Stimulated activated CD8-positive, alpha-beta memory T cell treated with anti-CD3 and anti-CD28 coated beads, Interleukin-12 subunit alpha, Interleukin-12 subunit beta, amount 100 ng/mL, for 1 hour (primary cell): ENCODE measurements around the gene TMEM59L.

ENCODE experiments used
- DNase-seq: peaks from one replicate; pipeline ENCODE4 v3.0.0-alpha.2; 2020; ENCODE audit warnings: low read depth

TMEM59L gene

DNA sequence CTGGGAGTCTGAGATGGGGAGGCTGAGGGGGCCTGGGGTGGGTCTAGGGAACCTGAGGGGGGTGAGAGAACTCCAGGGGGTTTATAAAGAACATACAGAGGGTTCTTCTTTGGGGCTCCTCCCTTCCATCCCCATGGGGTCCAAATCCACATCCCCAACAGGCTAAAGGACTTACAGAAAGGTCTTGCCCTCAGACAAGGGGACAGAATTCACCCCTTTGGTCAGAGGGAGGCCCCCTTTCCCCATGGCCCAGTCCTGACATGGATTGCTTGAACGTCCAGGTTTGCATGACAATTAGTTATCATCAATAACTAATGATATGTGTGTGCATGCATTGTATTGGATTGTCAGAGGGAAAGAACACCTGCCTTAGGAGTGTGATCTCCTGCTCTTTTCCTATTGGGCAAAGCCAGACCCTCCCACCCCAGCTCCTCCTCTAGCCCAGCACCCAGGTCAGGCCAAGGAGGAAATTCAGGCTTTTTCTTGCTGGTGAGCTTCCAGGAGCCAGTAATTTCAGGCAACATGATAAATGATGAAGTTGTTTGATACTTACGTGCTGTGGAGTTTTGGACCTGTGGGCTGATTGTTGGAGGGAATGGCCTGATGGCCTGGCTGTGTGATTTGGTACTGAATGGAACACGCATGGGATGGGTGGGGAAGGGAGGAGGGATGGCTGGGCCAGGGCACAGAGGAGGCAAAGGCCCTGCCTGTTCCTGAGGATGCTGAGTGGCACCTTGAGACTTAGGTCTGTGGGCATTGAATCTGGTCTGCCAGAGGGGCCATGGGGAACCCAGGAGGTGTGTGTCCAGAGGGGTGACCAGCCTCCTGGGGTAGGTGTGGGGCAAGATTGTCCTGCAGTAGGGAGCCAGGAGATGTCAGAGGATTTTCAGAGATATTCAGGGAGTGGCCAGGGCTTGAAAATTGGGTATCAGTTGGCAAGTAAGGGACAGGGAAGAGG, 25.3 kb downstream of the TMEM59L start:
- no peak for DNase-seq

- no peak for DNase-seq
Observed at GRCh38 chr19:18639706-18640243, 27.1 kb downstream of the TMEM59L start.

GRCh38 chr19:18644196-18645034, 31.7 kb downstream of the TMEM59L start:
- DNase-seq = no peak

DNA sequence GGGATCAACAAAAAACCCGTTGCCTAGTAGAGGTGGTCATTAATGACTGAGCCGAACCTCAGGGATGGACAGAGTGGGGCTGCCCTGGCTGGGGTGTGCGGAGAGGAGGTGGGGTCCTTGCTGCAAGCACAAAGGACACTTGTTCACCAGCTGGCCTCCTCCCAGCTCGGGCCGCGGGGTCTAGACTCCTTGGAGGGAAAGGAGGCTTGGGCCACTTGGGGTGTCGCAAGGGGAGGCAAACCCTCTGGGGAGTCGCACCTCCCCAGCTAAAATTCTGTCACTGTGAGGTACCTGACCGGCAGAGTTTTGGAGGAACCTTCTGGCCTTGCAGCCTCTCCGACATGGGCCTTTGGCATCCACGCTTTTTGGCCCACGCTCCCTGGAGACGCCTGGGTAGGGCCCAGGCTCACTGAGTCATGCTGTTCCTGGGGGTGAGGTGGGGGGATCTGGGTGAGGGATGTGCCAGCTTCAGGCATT, 32.4 kb downstream of the TMEM59L start:
- DNase-seq = no peak

- DNase-seq = no peak
Observed at GRCh38 chr19:18646535-18647370, 34.1 kb downstream of the TMEM59L start.

DNA sequence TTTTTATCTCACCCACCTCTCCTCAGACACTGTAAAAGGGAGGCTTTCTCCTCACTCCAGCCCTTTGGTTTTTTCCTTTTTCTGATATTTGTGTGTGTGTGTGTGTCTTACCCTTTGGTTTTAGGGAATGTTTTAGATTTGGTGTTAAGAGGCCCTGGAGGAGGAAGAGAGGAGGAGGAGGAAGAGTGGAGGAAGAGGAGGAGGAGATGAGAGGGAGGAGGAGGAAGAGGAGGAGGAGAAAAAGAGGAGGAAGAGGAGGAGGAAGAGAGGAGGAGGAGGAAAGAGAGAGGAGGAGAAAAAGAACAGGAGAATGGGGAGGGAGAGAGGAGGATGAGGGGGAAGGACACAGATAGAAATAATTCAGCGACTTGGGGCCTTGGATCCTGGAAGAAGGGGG, 34.7 kb downstream of the TMEM59L start:
- no peak for DNase-seq

DNA sequence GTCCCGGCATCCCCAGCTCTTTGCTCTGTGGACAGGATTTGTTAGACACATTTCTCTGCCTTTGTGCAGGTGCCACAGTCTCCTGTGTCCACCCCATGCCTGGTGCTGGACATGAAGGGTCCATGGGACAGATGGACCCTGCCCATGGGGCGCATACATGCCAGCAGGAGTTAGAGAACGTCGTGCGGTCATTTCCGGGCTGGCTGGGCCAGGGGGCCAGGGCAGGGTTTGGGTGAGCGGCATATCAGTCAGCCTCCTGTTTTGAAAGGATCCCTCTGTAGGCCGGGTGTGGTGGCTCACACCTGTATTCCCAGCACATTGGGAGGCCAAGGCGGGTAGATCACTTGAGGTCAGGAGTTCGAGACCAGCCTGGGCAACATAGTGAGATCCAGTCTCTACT, 35.1 kb downstream of the TMEM59L start:
- DNase-seq = no peak

GRCh38 chr19:18648973-18649315, 36.3 kb downstream of the TMEM59L start:
- no peak for DNase-seq

DNA sequence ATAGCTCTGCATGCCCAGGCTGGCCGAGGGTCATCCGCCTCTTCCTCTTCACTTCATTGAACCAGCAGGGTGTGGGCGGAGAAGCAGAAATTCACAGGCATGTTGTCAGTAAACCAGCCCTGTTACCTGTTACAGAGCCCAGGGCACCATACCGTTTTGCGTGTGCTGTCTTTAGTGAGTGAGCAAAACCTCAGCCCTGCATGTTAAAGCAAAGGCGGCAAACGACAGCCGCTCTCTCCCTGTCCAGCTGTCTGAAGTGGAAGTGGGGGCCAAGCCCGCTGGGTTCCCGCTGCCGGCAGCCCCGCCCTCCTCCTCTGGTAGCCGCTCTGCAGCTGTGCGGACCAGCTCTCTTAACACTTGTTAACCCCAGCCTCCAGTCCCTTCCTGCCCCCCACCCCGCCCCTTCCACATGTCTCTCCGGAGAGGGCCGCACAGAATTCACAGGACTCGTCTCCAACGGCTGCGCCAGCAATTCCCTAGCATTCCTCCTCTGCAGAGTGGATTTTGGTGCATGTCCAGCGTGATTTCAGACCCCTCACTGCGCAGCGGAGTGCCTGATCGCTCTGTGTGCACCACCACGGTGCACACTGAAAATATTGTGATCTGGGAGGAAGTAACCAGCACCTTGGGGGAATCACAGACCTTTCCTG, 36.8 kb downstream of the TMEM59L start:
- DNase-seq = no peak

DNA sequence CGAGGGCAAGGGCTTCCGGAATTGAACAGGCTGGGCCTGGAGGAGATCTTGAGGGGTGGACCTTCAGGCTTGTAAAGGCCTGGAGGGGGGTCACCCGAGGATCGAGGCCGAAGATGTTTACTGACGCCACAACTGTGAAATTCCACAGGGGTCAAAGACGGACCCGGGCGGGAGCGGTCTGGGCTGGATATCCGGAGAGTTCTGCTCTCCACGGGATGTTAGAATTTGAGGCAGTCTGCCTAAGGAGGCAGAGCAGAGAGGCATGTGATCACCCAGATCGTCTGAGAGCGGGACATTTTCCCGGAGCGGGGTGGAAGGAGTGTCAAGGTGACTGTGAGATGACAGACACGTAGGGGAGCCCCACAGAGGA, 37.3 kb downstream of the TMEM59L start:
- no peak for DNase-seq

DNA sequence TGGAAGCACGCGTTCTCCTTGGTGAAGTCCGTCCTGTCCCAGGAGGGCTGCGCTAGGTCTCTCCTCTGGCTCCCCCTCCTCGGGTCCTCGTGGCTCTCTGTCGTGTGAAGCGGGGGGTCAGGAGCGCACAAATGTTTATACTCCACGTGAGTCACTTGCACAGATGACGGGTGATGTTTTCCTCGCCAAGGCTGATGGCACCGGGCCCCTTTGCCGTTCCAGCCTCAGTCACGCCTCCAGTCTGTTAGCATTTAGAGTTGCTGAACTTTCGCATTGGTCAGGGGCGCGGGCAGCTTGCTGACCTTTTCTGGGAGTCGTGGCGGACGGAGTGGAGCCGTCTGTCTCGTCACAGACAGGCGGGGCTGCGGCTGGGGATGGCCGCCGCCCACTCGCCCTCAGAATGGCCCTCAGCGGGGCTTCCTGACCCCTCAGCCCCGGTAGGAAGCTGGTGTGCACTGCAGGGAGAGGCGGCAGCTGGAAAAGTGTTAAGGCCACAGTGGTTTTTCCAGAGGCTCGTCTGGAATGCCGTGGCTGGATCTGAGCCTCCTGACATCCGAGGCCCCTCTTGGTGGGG, 37.9 kb downstream of the TMEM59L start:
- no peak for DNase-seq

GRCh38 chr19:18651300-18651699, 38.6 kb downstream of the TMEM59L start:
- DNase-seq = no peak

- DNase-seq = no peak
Observed at GRCh38 chr19:18651733-18652132, 39.1 kb downstream of the TMEM59L start.

GRCh38 chr19:18653853-18654252, 41.2 kb downstream of the TMEM59L start:
- DNase-seq = no peak

GRCh38 chr19:18654469-18654868, 41.8 kb downstream of the TMEM59L start:
- DNase-seq = no peak

DNA sequence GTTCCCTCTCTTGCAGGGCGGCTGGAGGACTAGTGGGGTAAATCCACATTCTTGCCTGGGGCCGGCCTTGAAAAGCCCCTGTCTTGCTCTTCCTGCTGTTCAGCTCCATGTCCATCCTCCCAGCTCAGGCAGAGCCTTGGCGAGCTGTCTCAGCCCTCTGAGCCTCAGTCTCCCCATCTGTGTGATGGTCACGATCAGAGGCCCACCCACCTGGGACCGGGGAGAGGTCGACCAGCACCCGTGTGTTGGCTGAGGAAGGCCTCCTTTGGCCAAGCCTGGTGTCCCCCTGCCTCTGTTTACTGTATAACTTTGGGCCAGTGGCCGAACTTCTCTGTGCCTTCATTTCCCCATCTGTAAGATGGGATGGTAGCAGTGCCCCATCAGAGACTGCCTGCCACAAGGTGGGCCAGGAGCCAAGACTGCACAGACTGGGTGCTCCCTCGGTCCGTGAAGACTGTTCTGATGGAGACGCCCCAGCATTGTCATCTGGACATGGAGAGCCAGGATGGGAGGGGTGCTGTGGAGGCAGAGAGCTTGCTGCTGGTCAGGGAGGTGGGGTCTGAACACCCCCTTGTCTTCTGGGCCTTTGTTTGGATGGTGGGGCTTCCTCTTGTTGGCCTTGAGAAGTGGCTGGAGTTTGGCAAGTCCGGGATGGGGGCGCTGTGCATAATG, 42.6 kb downstream of the TMEM59L start:
- DNase-seq = no peak

DNA sequence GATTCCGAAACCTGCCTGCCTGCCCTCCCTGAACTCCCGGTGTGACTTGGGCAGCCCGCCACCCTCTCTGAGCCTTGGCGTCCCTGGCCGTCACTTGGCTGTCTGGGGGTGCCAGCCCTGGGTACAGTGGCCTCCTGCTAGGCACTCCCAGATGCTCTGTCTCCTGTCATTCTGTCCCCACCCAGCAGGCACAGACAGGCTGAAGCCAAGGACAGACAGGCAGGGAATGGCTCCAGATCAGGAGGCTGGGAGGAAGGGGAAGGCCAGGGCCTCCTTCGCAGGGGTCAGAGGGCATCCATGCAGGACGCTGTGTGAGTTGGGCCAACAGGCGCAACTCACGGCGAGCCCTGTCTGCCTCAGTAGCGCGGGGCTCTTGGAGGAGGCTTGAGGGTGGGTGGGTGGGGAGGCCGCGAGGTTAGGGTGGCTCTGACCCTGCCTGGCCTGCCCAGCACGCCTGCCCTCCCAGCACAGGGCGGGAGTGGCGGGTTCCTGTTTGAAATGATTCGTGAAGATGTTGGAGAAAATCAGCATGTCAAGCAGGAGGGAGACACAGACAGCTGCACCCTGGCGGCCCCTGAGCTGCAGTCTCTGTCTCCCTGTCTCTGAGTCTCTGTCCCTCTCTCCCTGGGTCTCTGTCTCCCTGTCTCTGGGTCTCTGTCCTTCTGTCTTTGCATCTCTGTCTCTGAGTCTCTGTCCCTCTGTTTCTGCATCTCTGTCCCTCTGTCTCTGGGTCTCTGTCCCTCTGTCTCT, 43.8 kb downstream of the TMEM59L start:
- DNase-seq = no peak

GRCh38 chr19:18657590-18658365, 45.1 kb downstream of the TMEM59L start:
- no peak for DNase-seq

GRCh38 chr19:18658366-18658855, 45.7 kb downstream of the TMEM59L start:
- DNase-seq = no peak
